ENCODE measurements around the gene FNDC5. TPM values are rescaled to one million over a fixed set of nuclear protein-coding genes. Genes with fewer than 3 reads are reported as not detected.
A peak's percentile ranks its signal among the peaks of the same experiment; 100 is the strongest.

Gene FNDC5
- total RNA-seq, 6 experiments from 2014 or later = 1.0 to 8.3 (median 2.4) TPM

DNA sequence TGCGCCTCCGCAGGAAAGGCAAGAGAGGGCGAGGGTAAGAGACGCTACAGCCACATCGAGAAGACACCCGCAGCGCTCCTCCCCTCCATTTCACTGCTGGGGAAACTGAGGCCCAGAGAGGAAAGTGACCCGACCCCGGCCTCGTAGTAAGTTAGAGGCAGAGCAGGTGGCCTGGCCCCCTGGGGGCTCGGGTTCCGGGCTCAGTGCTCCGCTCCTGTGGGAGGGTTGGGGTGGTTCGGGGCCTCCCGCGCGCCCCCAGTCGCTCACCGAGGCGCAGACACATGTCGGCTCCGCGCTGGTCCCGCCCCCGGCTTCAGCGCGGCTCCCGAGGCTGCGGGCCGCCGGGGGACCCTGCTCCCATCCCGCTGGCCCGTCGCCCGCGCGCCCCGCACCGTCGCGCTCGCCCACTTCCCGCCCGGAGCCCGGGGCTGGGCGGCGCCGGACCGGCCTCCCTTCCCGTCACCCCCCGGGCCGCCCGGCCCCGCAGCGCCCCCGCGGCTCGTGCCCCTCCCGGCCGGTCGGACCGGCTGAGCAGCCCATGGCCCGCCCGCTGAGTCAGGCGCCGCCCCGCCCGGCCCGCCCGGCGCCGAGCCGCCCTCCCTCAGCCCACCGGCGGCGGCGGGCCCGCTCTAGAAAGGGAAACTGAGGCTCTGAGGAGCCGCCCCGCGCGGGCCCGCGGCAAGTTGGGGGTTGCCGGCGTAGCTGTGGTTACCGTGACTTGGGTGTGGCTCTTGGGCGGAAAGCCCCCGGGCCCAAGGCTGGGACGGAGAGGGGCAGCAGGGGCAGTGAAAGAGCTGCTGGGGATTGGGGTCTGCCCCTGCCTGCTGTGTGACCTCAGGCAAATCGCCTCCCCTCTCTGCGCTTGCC, 30.5 kb upstream of the FNDC5 start, which contains the start of gene TMEM54:
Gene TMEM54, minus strand, starts transcription at position 434 of the 867 bp plus-strand sequence. Its CDS starts 151 bp downstream, at position 283.
- ATAC-seq = peak; percentile 66 to 79 (median 76)
- peak in 1 of 3 donors; percentile 73 for DNase-seq

DNA sequence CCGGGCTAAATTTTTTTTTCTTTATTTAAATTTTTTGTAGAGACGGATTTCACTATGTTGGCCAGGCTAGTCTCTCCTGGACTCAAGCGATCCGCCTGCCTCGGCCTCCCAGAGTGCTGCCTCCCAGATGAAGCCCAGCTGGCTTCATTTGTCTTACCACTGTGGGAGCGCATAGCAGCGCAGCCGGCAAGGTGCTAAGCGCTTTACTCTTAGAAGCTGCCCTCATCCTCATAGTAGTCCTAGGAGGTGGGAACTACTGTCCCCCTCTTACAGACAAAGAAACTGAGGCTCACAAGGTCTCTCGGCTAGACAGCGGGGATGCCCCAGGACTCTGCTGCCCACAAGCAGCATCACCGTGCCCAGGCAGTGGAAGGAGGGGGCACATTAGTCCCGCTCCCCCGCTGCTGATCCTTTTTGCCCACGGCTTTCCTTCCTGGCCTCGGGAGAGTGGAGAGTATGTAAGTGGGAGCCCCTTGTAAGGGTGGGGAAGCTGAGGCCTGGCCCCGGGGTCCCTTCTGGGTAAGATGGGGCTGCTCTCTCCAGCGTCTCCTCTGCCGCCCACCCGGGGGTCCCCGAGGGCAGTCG, 29.8 kb upstream of the FNDC5 start:
- intact Hi-C loops (cut with DNase I) = no loop called here
- H3K4me3 ChIP-seq = peak overlapping the region; percentile 49 to 57 (median 51)
- no peak for TF ChIP-seq POLR2A (IDR thresholded peaks at IDR 0.05)
- TF ChIP-seq, protein P1, sequence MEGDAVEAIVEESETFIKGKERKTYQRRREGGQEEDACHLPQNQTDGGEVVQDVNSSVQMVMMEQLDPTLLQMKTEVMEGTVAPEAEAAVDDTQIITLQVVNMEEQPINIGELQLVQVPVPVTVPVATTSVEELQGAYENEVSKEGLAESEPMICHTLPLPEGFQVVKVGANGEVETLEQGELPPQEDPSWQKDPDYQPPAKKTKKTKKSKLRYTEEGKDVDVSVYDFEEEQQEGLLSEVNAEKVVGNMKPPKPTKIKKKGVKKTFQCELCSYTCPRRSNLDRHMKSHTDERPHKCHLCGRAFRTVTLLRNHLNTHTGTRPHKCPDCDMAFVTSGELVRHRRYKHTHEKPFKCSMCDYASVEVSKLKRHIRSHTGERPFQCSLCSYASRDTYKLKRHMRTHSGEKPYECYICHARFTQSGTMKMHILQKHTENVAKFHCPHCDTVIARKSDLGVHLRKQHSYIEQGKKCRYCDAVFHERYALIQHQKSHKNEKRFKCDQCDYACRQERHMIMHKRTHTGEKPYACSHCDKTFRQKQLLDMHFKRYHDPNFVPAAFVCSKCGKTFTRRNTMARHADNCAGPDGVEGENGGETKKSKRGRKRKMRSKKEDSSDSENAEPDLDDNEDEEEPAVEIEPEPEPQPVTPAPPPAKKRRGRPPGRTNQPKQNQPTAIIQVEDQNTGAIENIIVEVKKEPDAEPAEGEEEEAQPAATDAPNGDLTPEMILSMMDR (IDR thresholded peaks at IDR 0.05) = no peak
- no peaks in the 10 kb centered on the region for H3K27me3 ChIP-seq
- ATAC-seq (no peak), DNase-seq (no peak)
- no peak overlapping the region for H3K27ac ChIP-seq
- no peaks in the 10 kb centered on the region for H3K36me3 ChIP-seq
- H3K4me1 ChIP-seq = peaks cover 0 to 15% (median 2%) of the 10 kb centered on the region in 4 donors
- 40% methylated on average over 21 of the region's 22 CpGs for WGBS (ENCODE audit: insufficient coverage, low coverage, low lambda C conversion rate, missing lambda C conversion rate)
- no peaks in the 10 kb centered on the region for H3K9me3 ChIP-seq

More for the DNA sequence above, 30.5 kb upstream of the FNDC5 start, which contains the start of gene TMEM54:
- 30% methylated on average over 3 of the region's 92 CpGs for WGBS (ENCODE audit: insufficient coverage, low coverage, low lambda C conversion rate, missing lambda C conversion rate)
- intact Hi-C loops (cut with DNase I) = no loop called here
- Histone ChIP-seq H3K27ac (no peak within 1 kb of the TSS), H3K27me3 (no peaks in the 10 kb centered on the region), H3K4me1 (peaks cover 0 to 13% (median 2%) of the 10 kb centered on the region in 4 donors), H3K36me3 (no peaks in the 10 kb centered on the region), H3K4me3 (peak within 1 kb of the TSS; percentile 49 to 57 (median 51)), H3K9me3 (no peaks in the 10 kb centered on the region)
- TF ChIP-seq, protein P1 (IDR thresholded peaks at IDR 0.05) = no peak
- TF ChIP-seq POLR2A (IDR thresholded peaks at IDR 0.05) = peak; percentile 14

DNA sequence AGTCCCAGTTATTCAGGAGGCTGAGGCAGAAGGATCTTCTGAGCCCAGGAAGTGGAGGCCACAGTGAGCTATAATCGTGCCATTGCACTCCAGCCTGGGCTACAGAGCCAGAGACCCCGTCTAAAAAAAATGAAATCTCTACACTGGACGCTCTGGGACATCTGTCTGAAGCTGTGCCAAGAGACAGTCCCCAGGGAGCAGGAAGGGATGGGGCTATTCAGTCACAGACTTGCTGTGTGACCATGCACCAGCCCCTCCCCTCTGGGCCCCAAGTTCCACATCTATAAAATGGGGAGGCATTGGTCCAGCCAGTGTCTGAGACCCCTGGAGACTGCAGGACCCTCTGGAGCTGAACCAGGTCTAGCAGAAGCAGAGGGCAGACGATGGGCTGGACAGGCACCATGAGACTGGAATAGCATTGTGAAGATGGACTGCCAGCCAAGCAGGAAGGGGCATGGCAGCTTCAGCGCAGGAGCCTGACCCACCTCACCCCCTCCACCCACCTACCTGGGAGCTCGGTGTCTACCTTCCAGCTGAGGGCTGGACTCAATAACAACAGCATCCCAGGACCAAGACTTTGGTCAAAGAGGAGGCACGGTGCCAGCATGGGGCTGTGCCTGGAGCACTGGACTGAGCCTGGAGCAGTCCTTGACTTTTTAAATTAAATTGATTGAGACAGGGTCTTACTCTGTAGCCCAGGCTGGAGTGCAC, 29.0 kb upstream of the FNDC5 start:
- intact Hi-C loops (cut with DNase I) = no loop called here
- no peaks in the 10 kb centered on the region for H3K36me3 ChIP-seq
- DNase-seq (no peak), ATAC-seq (peak in 1 of 4 donors; percentile 21)
- H3K4me3 ChIP-seq = no peak overlapping the region
- H3K9me3 ChIP-seq = no peaks in the 10 kb centered on the region
- no peak overlapping the region for H3K27ac ChIP-seq
- peaks cover 0 to 17% (median 2%) of the 10 kb centered on the region in 4 donors for H3K4me1 ChIP-seq
- no peaks in the 10 kb centered on the region for H3K27me3 ChIP-seq
- 63% methylated on average over 2 of the region's 7 CpGs for WGBS (ENCODE audit: insufficient coverage, low coverage, low lambda C conversion rate, missing lambda C conversion rate)
- no peak for TF ChIP-seq POLR2A (IDR thresholded peaks at IDR 0.05)
- TF ChIP-seq, protein P1 (IDR thresholded peaks at IDR 0.05) = no peak

DNA sequence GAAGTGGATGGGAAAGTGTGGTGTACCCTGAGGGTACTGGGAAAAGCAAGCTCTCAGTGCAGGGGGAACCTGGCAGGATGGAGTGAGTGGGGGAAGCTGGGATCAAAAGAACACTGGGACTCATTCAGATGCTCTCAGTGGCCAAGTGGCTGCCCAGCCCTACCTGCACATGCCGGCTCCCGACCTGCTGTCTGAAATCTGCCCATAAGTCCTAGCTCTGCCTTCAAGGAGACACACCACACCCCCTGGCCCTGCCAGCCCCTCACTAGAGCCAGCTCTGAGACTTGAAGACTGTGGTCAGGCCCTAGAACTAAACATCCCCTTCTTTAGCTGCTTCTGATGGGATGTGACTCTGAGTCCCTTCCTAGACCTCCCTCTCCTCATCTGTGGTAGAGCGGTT, 28.2 kb upstream of the FNDC5 start:
- Histone ChIP-seq H3K4me3 (no peak overlapping the region), H3K27me3 (no peaks in the 10 kb centered on the region), H3K4me1 (peaks cover 0 to 10% (median 0%) of the 10 kb centered on the region in 4 donors), H3K9me3 (no peaks in the 10 kb centered on the region), H3K36me3 (no peaks in the 10 kb centered on the region), H3K27ac (no peak overlapping the region)
- ATAC-seq = no peak
- DNase-seq = no peak
- intact Hi-C loops (cut with DNase I) = no loop called here
- TF ChIP-seq, protein P1 (IDR thresholded peaks at IDR 0.05) = no peak
- TF ChIP-seq POLR2A (IDR thresholded peaks at IDR 0.05) = no peak
- WGBS (ENCODE audit: insufficient coverage, low coverage, low lambda C conversion rate, missing lambda C conversion rate) = 100% methylated on average over 1 of the region's 3 CpGs

Data from right lobe of liver (tissue), 6 donors.